Measurements from ENCODE around the gene NTM.

DNA sequence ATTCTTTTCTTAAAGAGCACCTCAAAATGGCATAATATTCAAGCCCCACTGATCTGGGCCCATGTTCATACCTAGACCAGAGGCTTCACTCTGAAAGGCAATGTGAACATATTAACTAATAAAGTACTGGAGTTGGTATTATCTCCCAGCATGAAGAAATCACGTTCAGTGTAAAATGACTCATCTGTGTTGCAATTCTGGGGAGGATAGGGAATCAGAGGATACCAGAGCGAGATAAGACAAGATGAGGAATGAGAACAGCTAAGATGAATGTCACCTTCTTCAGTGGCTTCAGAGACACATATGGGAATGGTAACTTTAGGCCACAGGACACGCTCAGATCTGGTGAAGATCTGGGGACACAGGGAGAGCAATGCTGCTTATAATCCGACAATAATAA, 121.1 kb downstream of the NTM start:
- TF ChIP-seq, protein P1, sequence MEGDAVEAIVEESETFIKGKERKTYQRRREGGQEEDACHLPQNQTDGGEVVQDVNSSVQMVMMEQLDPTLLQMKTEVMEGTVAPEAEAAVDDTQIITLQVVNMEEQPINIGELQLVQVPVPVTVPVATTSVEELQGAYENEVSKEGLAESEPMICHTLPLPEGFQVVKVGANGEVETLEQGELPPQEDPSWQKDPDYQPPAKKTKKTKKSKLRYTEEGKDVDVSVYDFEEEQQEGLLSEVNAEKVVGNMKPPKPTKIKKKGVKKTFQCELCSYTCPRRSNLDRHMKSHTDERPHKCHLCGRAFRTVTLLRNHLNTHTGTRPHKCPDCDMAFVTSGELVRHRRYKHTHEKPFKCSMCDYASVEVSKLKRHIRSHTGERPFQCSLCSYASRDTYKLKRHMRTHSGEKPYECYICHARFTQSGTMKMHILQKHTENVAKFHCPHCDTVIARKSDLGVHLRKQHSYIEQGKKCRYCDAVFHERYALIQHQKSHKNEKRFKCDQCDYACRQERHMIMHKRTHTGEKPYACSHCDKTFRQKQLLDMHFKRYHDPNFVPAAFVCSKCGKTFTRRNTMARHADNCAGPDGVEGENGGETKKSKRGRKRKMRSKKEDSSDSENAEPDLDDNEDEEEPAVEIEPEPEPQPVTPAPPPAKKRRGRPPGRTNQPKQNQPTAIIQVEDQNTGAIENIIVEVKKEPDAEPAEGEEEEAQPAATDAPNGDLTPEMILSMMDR (conservative IDR thresholded peaks at IDR 0.05 in 1 of 2, IDR thresholded peaks at IDR 0.05 in 1 of 2; ENCODE audit: low read depth in 1 of 2, low read length in 2 of 2), result no peak
- no peak for TF ChIP-seq EZH2 (IDR thresholded peaks at IDR 0.05; ENCODE audit: low read length, missing control alignments)
